ENCODE data around the gene LAP3.
"Not testable (repeated sequence)": the region's sequence is repeated elsewhere in the genome, so short reads cannot be mapped to it uniquely, and the experiment has no call there.

Gene LAP3

DNA sequence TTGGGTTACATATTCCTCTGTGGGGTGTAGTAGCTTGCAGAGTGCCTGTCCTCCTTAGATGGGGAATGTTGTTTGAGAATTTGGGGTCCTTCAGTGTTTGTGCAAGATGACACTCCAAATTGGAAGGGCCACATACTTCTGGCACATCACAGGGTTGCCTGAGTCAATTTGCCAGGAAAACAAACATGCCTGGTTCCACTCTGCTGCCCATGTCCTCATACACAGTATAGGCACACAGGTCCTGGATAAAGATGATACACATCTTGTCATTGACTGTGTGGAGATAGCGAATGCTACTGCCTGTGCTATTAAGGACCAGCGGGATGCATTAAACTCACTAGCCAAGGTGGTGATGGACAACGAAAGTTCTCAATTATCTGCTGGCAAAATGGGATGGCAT lies 11.2 kb upstream of the LAP3 start:
- no peak for DNase-seq

DNA sequence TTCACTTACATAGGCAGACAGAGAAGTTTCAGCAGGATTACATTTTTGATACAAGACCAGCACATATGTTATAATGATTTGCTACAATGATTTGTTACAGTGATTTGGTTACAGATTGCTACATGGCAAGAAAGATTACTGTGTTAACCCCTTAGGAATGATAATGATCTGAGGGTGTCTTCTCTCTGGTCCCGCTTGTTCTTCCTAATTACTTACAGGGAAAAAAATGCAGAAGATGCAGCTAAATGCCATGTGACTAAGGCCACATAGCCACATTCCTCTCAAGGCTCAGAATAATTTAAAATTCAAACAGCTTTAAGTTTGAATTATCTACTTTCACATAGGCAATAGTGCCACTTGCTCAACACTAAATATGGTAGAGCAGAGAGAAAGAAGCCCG lies 9.7 kb upstream of the LAP3 start:
- no peak for DNase-seq

DNA sequence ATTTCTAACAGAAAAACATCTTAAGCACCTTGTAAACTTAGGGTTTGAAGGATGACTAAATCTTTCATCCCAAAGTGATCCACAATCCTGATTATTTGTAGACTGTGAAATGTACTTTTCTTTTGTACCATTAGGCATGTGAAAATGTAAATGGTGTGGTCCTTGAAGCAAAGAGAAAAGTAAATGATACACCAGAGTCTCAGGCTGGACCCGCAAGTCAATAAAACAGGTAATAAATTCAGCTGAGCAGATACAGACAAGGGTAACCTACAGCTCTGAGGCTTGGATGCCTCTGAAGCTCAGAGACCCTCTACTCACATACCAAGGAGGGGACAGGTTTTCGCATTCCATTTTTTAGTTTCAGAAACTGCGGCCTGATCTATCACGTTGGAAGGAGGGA lies 2.8 kb upstream of the LAP3 start:
- DNase-seq = no peak

DNA sequence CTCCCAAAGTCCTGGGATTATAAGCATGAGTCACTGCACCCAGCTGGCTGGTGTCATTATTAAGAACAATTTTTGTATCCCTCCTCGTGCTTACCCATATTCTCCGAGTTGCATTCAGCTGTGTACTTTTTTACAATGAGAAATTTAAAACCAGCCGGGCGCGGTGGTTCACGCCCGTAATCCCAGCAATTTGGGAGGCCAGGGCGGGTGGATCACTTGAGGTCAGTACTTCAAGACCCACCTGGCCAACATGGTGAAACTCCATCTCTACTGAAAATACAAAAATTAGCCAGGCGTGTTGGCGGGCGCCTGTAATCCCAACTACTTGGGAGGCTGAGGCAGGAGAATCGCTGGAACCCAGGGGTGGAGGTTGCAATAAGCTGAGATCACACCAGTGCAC lies 1.8 kb upstream of the LAP3 start:
- not testable (repeated sequence) for DNase-seq

DNA sequence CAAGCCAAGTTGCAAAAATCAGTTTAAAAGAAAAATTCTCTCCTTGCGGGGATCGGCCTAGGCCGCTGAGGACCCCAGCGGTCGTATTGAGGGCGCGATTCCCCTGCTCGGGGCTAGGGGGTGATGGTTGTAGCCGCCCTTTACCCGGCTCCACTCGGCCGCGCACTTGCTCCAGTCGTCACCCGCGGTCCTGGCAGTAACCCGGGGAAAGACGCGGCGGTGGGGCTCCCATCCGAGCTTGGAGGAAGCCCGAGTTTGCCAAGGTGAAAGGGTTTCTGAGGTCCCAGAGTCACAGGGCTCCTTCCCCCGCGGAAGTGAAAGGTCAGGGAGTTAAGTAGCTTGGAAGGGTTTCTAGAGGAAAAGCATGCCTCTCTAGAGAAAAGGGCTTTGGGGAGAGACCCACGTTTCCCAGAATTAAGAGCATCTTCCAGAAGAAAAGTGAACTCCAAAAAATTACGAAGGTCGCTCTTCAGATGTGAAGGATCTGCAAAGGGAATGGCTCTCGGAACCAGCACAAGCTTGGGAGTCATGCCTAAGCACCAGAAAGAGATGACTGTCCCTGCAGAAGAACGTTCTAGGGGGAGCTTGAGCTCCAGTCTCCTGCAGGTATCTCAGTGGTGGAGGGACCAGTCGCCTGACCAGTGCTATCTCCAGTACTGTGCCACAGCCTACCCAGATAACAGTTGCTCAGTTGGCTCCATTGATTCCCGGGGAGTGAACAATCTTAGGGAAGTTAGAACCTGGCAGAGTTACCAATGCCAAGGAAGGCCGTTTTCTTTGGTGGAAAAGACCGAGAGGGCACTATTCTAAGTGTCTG lies 875 bp downstream of the LAP3 start:
- peak; percentile 39 for DNase-seq

DNA sequence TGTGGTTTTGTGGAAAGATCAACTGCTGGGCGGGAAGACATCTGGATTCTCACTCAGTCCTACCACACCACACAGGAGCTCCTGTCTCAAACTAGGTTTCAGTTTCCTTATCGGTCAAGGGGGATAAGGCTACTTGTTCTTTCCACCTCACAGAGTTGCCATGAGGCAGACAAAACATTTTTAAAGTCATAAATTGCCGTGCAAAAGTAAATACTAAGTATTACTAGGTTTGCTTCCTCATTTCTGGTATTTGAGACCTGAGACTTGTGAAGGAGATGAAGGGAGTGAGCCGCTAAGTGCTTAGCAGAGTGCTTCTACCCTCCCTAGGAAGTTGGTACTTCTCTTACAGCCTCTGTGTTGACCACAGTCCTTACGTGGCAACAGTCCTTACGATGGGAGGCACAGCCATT lies 1.5 kb downstream of the LAP3 start:
- DNase-seq = no peak

DNA sequence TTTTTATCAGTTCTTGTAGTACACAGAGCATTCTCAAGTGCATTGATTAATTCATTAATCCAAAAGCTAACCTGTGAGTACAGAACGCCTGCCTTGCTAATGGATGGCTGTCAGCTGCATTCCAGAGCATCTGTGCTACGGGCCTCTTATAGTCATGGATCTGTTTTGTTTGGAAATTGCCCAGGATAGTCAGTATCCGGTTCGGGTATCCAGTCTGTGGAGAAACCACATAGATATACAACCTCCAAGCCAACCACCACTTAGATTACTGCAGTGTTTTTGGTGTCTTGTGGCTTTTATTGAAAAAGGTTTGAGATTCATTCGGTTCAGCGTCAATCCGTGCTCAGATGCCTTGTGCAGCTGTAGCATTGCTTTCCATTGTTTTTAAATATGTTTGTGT lies 4.0 kb downstream of the LAP3 start:
- DNase-seq = no peak

DNA sequence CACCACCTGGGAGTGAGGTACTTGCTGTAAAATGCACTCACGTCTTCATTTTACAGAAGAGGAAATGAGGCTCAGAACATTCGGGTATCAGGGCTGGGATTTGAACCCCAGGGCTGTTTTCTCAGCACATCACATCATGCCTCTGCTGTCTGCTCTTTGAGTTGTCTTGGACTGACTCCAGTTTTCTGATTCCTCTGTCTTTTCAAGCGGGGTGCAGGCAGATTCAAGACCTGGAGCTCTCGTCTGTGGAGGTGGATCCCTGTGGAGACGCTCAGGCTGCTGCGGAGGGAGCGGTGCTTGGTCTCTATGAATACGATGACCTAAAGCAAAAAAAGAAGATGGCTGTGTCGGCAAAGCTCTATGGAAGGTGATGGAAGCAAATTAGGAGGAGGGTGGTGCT lies 6.3 kb downstream of the LAP3 start:
- DNase-seq = no peak

DNA sequence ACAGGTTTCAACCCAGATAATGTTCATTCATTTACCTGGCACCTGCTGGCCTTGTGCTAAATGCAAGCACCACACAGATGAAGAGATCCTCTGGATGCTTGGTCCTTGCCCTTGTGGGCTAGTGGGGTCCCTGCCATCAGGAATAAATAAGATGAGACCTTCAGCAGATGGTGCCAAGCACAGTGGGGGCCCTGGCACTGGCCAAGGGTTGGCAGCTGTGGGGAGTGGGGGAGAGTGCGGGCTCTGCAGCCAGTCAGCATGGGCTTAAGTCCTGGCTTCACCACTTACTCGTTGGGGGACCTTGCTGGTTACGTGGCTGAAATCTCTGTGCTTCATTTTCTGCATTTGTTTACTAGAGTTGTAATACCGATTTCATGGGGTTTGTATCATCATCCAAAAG lies 6.9 kb downstream of the LAP3 start:
- DNase-seq = no peak

DNA sequence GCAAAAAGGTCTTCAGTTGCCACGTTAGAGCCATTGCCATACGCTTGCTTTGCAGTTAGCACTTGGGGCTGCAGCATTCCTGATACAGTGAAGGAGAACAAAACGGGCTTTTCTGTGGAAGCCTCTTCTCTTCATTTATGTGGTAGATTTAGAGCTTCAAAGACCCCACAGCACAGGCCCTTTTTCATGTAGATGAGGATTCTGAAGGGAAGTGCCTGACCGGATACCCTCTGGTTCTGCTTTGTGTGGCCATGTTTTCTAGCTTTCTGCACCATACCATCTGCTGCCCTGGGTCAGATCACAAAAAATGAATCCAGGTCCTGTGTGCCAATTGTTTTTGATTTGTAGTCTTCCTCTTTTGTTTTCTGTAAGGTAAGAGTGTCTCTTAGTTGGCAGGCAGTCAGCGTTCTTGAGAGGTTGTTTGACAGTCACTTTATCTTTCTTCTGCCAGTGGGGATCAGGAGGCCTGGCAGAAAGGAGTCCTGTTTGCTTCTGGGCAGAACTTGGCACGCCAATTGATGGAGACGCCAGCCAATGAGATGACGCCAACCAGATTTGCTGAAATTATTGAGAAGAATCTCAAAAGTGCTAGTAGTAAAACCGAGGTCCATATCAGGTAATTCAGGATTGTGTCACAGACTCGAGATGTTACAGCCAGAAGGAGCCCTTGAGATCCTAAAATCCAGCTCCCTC lies 7.7 kb downstream of the LAP3 start:
- DNase-seq = no peak

DNA sequence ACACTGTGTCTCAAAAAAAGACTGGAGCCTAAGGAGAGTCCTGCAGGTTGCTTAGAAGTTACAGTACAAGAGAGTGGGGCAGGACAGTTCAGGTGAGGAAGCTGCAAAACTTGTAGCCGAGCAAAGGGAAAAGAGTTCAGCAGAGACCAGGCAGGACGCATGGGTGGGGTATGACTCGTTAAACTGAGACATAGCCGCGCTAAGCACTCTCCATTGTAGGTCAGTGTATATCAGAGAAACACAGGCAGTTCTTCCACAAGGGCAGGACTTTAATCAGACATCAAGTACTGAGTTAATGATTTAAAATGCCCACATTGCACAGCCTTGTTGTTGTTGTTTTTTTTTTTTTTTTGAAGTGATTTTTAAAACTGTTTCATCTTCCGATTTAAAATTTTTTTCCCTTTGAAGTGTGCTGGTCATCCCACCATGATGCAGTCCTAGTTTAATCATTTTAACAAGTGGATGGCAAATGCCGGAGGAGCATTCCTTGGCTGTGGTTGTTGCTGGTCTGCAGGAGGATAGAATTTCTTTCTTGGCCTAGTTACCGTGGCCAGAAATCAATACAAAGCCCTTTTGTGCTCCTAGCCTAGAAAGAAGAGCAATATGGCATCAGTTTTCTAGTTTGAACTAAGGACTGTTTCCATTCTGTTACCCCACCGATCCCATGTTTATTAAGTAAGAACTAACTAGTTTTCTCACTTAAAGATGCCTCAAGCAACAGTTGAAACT lies 10.3 kb downstream of the LAP3 start:
- no peak for DNase-seq

DNA sequence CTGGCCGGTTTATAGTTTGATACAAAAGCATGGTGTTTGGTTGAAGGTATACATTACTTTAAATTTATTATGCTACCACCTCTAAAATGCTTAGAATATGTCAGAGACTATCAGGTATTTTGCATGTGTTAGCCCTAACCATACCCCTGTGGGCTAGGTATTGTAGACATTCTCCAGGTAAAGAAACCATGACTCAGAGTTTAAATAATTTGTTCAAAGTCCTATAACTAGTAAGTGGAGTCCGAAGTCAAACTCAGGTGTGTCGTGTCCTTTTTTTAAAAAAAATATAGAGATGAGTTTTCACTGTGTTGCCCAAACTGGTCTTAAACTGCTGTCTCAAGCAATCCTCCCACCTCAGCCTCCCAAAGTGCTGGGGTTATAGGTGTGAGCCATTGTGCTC lies 12.4 kb downstream of the LAP3 start:
- DNase-seq = no peak

DNA sequence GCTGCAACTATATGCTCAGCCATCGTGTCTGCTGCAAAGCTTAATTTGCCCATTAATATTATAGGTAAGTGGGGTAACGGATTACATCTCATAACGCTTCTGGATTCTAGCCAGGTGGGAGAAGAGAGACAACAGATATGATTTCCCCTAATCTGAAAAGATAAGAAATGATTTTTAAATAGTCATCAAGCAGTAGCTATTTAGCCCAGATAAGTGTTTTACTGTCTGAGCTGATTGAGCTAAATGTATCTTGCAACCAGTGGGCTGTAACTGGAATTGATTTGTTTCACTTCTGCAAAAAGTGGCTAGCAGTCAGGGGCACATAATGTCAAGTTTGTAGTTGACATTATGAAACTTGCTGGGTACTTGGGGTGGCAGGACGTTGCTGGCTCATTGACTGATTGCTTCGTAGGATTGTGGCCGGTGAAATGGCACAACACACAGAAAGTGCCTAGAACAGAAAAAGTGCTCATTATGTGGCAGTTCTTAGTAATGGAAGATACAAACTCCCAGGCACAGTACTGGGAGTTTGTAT lies 18.5 kb downstream of the LAP3 start:
- DNase-seq = no peak

DNA sequence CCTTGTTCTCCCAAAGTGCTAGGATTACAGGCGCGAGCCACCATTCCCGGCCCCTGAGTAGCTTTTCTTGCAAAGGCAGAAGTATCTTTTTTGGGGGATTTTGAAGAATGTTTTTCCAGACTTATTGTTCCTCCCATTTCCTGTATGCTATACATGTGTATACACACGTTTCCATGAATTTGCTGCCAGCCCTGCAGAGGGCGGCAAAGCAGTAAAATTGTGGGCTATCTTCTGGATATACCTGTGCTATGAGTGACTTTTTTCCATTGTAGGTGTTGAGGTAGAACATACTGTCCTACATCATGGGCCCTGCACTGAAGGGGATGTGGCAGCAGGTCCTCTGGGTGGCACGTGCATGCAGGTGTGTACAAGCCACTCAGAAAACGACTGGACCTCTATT lies 20.5 kb downstream of the LAP3 start:
- no peak for DNase-seq

DNA sequence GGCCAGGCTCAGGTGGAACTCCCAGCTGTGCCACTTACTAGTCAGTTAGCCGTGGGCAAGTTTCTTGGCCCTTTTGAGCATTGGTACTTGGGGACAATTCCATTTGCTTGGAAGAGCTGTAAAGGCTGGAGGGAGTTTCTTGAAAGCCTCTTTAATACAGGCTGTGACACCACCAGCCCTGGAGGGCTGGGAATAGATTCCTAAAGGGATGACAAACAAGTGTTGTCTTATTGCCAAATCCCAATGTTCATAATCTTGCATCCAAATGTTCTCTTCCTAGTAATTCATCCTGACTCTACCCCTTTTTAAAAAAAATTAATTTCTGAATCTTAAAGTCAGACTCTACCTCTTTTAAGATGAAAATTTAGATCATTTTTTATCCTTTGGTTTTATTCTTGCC lies 22.8 kb downstream of the LAP3 start:
- no peak for DNase-seq

DNA sequence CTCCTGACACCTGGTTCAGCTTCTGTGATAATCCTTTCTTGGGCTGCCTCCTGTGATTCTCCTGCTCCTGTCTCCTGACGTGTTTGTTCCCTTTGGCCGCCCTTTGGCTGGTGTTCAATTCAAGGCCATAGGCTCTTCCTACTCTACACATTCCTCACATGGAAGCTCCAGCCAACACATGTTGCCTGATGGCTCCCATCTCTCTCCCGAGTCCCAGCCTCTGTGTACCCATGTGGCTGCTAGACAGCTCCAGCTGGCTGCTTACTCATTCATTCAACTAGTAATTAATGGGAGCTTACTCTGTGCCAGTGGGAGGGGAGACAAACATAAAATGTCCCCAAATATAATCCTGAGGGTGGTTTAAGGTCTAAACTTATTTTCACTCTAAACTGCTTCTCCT lies 28.2 kb downstream of the LAP3 start:
- no peak for DNase-seq

DNA sequence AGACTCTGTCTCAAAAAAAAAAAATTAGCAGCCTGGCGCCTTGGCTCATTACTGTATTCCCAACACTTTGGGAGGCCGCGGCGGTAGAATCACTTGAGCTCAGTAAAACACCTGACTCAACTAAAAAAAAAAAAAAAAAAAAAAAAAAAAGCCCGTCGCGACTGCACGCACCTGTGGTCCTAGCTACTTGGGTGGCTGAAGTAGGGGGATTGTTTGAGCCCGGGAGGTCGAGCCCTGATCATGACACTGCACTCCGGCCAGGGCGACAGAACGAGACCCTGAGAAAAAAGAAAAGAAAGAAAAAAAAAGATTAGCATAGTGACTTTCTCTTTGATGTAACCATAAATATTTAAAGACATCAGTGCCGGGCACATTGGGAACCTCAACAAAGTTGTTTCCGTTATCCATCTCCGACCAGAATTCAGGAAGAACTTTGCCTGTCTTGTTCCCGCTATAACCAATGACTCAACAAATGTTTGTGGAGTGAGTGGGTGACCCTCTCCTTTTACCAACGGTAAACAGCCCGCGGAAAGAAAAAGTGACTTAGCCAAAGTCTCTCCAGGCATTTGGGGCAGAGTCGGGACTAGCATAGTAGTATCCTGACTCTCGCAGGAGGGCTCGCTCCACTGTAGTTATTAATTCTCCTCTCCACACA lies 36.9 kb downstream of the LAP3 start:
- no peak for DNase-seq

DNA sequence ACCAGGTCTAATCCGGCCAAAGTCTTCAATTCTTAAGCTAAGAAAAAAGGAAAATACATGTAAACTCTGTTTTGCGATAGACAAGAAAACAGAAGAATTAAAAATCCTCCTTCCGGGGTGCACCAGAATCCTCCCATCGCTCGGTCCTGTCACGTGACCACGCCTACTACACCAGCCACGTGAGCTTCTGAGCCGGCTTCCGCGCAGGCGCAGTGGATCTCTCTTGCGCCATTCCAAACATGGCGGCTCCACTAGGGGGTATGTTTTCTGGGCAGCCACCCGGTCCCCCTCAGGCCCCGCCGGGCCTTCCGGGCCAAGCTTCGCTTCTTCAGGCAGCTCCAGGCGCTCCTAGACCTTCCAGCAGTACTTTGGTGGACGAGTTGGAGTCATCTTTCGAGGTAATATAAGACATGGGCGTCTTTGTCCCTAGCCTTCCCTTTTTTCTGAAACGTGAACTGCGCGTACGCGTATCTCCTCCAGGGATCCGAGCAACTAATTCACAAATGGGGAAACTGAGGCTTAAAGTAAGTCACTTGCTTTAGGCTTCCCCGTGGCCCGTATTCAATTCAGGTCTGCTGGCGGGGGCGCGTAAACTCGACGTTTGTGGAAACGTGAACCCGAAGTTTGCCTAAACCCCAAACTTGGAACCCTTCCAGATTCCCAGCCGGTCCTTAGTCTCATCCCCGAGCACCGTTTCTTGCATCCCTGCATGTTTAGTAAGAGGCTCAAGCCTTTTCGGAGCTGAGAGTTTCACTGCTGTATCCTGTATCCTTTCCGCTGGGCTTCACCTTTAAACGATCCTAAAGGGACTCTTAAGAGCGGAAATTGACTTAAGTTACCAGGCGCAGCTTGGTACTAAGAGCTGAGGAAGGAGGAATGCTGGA lies 37.7 kb downstream of the LAP3 start, which contains the start of gene MED28:
TSS of gene MED28 (plus strand) at position 226 of the 884 bp plus-strand sequence. CDS start at position 240, 14 bp downstream.
- peak; percentile 84 for DNase-seq

DNA sequence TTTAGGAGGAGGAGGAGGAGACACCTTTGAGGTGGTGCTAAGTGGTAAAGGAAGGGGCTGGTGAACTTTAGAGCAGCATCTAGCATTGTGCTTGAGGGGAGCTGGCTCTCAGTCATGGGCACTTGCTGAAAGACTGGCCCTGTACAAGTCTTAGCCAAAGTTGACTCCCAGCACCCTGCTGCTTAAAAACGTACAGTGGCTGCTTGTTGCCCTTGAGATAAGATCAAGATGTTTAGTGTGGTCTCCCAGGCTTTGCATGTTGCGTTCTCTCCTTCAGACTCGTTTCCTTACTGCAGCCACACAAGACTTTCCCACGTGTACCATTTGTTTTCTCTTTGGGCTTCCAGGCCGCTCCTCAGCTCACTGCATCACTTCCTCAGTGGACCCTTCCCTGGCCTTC lies 39.3 kb downstream of the LAP3 start:
- no peak for DNase-seq

DNA sequence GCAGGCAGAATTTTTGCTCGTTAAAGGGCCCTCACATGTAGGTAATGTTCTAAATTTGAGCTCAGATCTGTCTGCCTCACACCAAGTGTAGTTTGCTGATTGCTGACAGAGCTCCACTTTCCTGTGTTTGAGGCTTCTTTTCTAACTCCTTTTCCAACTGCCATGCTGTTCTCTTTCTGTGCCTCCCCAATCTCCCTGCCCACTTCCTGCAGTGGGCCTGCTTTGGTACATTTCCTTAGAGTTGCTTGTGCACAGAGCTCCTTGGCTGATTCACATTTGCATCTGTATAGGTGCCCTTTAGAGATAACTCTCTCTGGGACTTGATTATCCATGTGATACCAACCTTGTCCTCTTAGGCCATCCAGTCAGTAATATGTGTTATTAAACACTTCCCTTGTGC lies 41.9 kb downstream of the LAP3 start:
- no peak for DNase-seq

DNA sequence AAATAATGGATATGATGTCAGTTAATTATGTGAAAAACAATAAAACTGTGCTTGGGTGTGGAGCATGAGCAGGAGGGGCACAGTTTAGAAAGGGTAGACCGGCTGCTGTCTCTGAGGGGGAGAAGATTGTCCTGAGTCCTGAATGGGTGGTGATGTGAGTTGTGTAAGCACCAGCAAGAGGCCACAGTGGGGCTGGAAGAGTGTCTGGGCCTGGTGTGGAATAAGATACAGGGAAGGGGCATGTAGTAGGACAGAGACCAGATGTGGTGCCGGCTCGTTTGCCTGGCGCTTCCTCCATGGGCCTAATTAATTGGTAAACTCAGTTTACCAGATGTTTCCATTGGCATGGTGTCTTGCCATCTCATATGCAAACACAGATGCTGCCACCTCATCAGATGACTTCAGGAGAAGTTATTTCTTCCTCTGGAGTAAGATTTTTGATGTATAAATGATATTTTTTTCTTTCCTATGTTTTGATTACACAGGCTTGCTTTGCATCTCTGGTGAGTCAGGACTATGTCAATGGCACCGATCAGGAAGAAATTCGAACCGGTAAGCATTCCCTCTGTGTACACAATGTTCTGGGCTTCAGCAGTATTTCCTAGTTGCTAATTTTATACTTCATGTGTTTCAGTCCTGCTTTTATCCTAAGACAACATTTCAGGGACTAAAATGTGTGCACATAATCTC lies 42.6 kb downstream of the LAP3 start:
- no peak for DNase-seq
